Trophoblast cell (in vitro differentiated cells and primary cell): ENCODE data around the gene CRISPLD2.
A peak's percentile ranks its signal among the peaks of the same experiment; 100 is the strongest.

Source experiments
- DNase-seq, 2 donors: peaks; one replicate each; pipeline ENCODE4 v3.0.0-alpha.2; 2016
- H2AFZ ChIP-seq: 2 replicates; pipeline ENCODE4 v1.6.1; 2013; ENCODE audit warnings: low read length, moderate library complexity, mild to moderate bottlenecking; ENCODE audit not compliant: insufficient read depth, poor library complexity
- H2AK5ac ChIP-seq: 2 replicates; pipeline ENCODE4 v1.6.1; 2013; ENCODE audit warnings: mild to moderate bottlenecking, low read length
- H2BK120ac ChIP-seq: 2 replicates; pipeline ENCODE4 v1.6.1; 2013; ENCODE audit warnings: low read length, mild to moderate bottlenecking, moderate library complexity; ENCODE audit not compliant: insufficient read depth, poor library complexity
- H2BK12ac ChIP-seq: 2 replicates; pipeline ENCODE4 v1.6.1; 2013; ENCODE audit warnings: mild to moderate bottlenecking, low read length, moderate library complexity
- H2BK5ac ChIP-seq: 2 replicates; pipeline ENCODE4 v1.6.1; 2013; ENCODE audit warnings: low read length, low read depth, moderate library complexity, mild to moderate bottlenecking; ENCODE audit not compliant: poor library complexity
- H3K14ac ChIP-seq: 2 replicates; pipeline ENCODE4 v1.6.1; 2013; ENCODE audit warnings: mild to moderate bottlenecking, low read length
- H3K18ac ChIP-seq: 2 replicates; pipeline ENCODE4 v1.6.1; 2013; ENCODE audit warnings: mild to moderate bottlenecking, low read length
- H3K23ac ChIP-seq: 2 replicates; pipeline ENCODE4 v1.6.1; 2013; ENCODE audit warnings: low read length
- H3K27ac ChIP-seq: 2 replicates; pipeline ENCODE4 v1.5.1; 2013; ENCODE audit warnings: low read depth, mild to moderate bottlenecking, inconsistent platforms, low read length, moderate library complexity
- H3K27me3 ChIP-seq: 2 replicates; pipeline ENCODE4 v1.6.1; 2013; ENCODE audit warnings: inconsistent platforms, mild to moderate bottlenecking, low read length, moderate library complexity; ENCODE audit not compliant: insufficient read depth
- H3K36me3 ChIP-seq, 2 experiments: 1 replicate in 1 of 2; 2 replicates in 1 of 2; pipeline ENCODE4 v1.6.1; 2013; ENCODE audit warnings: low read length in 2 of 2, mild to moderate bottlenecking in 2 of 2, moderate library complexity in 1 of 2; ENCODE audit not compliant: insufficient read depth in 2 of 2, control insufficient read depth in 1 of 2
- H3K4ac ChIP-seq: 2 replicates; pipeline ENCODE4 v1.6.1; 2013; ENCODE audit warnings: low read depth, mild to moderate bottlenecking, low read length, moderate library complexity
- H3K4me1 ChIP-seq, 2 experiments: 1 replicate in 1 of 2; 2 replicates in 1 of 2; pipeline ENCODE4 v1.6.1; 2013; ENCODE audit warnings: low read length in 2 of 2, mild to moderate bottlenecking in 2 of 2, moderate library complexity in 1 of 2; ENCODE audit not compliant: insufficient read depth in 2 of 2, control insufficient read depth in 1 of 2
- H3K4me2 ChIP-seq: 2 replicates; pipeline ENCODE4 v1.6.1; 2013; ENCODE audit warnings: inconsistent platforms, mild to moderate bottlenecking, low read length, moderate library complexity
- H3K4me3 ChIP-seq: 2 replicates; pipeline ENCODE4 v1.5.1; 2013; ENCODE audit warnings: mild to moderate bottlenecking, low read depth, low read length, inconsistent platforms
- H3K79me1 ChIP-seq: one replicate; pipeline ENCODE4 v1.6.1; 2013; ENCODE audit warnings: low read length
- H3K79me2 ChIP-seq: 2 replicates; pipeline ENCODE4 v1.6.1; 2013; ENCODE audit warnings: low read length, mild to moderate bottlenecking; ENCODE audit not compliant: control insufficient read depth, insufficient read depth, poor library complexity
- H3K9ac ChIP-seq: 2 replicates; pipeline ENCODE4 v1.6.1; 2013; ENCODE audit warnings: mild to moderate bottlenecking, low read length
- H3K9me3 ChIP-seq: 2 replicates; pipeline ENCODE4 v1.6.1; 2013; ENCODE audit warnings: low read depth, mild to moderate bottlenecking, control low read depth, inconsistent platforms, low read length; ENCODE audit not compliant: insufficient read depth
- H4K12ac ChIP-seq: 2 replicates; pipeline ENCODE4 v1.6.1; 2013; ENCODE audit warnings: low read depth, mild to moderate bottlenecking, low read length, moderate library complexity
- H4K8ac ChIP-seq: 2 replicates; pipeline ENCODE4 v1.6.1; 2013; ENCODE audit warnings: low read depth, mild to moderate bottlenecking, low read length, moderate library complexity
- H4K91ac ChIP-seq: one replicate; pipeline ENCODE4 v1.6.1; 2013; ENCODE audit warnings: low read depth, mild to moderate bottlenecking, low read length, moderate library complexity
- WGBS: extraction: QIAGEN DNeasy Blood & Tissue Kit; methylation state at CpG from one replicate; pipeline ENCODE4 v1.1.7; 2013; ENCODE audit warnings: missing lambda C conversion rate; ENCODE audit not compliant: insufficient read length, insufficient coverage; ENCODE audit errors: extremely low coverage; 5-methylcytosine and 5-hydroxymethylcytosine counted together

The CRISPLD2 gene

DNA sequence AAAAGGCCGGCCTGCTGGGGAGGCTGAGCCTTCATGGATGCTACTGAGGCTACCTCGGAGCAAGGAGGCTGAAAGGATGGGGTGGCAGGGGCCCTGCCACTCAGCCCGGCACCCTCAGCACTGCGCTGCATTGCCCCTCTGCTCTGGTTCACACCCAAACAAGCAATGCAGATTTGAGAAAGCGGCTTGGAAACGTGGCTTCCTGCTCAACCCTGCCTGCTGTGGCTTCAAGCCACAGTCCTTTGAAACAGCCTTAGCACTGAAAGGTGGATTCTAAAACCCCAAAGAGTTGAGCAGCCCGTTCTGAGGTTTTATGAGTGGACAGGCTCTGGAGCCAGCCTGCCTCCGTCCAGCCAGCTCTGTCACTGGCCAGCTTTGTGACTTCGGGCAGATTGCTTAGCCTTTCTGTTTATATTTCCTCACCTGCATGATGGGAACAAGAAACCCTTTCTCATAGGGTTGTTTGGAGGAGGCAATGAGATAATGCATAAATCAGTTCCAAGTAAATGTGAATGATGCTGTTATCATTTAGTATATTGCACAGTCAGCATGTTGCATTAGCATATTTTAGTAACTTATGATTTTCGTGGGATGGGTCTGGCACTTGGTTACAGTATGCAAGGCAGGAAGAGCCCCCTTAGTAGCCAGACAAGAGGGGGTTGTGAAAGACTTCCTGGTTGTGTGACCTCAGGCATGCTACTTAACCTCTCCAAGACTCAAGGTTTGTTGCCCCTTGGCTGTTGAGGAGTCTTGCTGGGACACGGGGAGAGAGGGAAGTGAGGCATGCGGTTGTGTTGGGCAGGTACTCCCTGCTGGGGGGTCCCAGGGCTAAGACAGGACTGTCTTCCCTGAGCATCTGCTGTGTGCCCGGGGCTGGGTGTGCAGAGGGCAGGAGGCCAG, 23.6 kb downstream of the CRISPLD2 start:
- Histone ChIP-seq H2BK120ac (peak overlapping the region; percentile 5), H3K27ac (no peak overlapping the region), H3K14ac (peak overlapping the region; percentile 20), H3K27me3 (no peaks in the 10 kb centered on the region), H4K12ac (no peak overlapping the region), H4K8ac (no peak overlapping the region), H3K4me2 (no peak overlapping the region), H3K4me1 (peaks cover 25 to 30% of the 10 kb centered on the region in 2 experiments), H4K91ac (peak overlapping the region; percentile 53), H3K79me2 (peaks cover 5% of the 10 kb centered on the region), H2BK5ac (no peak overlapping the region), H3K9me3 (no peaks in the 10 kb centered on the region), H3K4me3 (no peak overlapping the region), H3K4ac (no peak overlapping the region), H3K36me3 (peaks cover 69 to 73% of the 10 kb centered on the region in 2 experiments), H3K9ac (no peak overlapping the region), H2AFZ (no peak overlapping the region), H3K23ac (no peak overlapping the region), H2AK5ac (no peak overlapping the region), H3K18ac (peak overlapping the region; percentile 44), H2BK12ac (peak overlapping the region; percentile 38), H3K79me1 (peaks cover 12% of the 10 kb centered on the region)
- no CpG with 5 or more reads among the region's 13 CpGs for WGBS
- DNase-seq: no peak

- Histone ChIP-seq H2AK5ac (no peak overlapping the region), H3K4ac (no peak overlapping the region), H3K4me1 (peaks cover 22 to 25% of the 10 kb centered on the region in 2 experiments), H3K79me2 (peaks cover 5% of the 10 kb centered on the region), H3K27ac (no peak overlapping the region), H3K27me3 (no peaks in the 10 kb centered on the region), H2BK12ac (no peak overlapping the region), H4K91ac (no peak overlapping the region), H3K9ac (no peak overlapping the region), H3K4me2 (no peak overlapping the region), H3K23ac (no peak overlapping the region), H4K8ac (no peak overlapping the region), H3K18ac (peak overlapping the region; percentile 16), H3K36me3 (peaks cover 68 to 73% of the 10 kb centered on the region in 2 experiments), H2AFZ (no peak overlapping the region), H3K9me3 (no peaks in the 10 kb centered on the region), H2BK120ac (peak overlapping the region; percentile 5), H3K79me1 (peaks cover 12% of the 10 kb centered on the region), H3K4me3 (no peak overlapping the region), H4K12ac (no peak overlapping the region), H3K14ac (no peak overlapping the region), H2BK5ac (no peak overlapping the region)
- no peak for DNase-seq
- no CpG with 5 or more reads among the region's 5 CpGs for WGBS
Observed at GRCh38 chr16:84844049-84844350, 24.2 kb downstream of the CRISPLD2 start.

DNA sequence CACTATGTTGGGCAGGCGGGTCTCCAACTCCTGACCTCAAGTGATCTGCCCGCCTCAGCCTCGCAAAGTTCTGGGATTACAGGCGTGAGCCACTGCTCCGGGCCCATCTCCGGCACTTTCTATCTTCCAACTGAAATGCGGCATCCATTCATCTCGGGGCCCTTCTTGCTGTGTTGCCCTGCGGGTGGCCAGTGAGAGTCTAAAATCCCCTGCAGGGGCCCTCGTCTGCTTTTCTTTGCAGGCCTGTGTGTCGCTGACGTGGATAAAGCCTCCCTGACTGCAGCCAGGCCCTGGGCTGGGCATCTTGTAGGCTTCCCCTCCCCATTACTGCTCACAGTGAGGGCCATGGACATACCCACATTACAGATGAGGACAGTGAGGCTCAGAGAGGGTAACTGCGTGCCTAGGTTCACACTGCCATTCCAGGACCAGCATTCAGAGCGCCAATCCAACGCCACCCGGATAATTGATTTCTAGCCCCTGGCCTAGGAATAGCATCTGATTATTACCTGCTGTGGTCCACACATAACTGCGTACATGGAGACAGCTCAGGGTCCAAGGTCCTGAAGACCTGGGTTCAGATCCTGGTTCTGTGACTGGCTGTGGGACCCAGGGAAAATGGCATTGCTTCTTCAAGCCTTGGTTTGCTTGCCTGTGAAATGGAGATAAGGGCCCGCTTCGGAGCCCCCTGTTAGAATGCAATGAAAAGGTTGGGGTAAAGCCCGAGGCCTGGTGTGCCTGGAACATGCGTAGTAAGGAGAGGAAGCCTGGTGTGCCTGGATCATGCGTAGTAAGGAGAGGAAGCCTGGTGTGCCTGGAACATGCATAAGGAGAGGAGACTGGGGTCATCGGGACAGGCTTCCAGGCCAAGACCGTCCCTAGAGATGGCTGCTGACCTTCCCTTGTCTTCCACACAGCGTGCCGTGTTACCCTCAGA, 25.0 kb downstream of the CRISPLD2 start:
- Histone ChIP-seq H3K4ac (no peak overlapping the region), H2AFZ (no peak overlapping the region), H3K9ac (no peak overlapping the region), H3K4me3 (no peak overlapping the region), H2BK5ac (no peak overlapping the region), H3K14ac (no peak overlapping the region), H3K36me3 (peaks cover 67 to 69% of the 10 kb centered on the region in 2 experiments), H3K79me1 (peaks cover 12% of the 10 kb centered on the region), H3K79me2 (peaks cover 5% of the 10 kb centered on the region), H3K27me3 (no peaks in the 10 kb centered on the region), H2BK12ac (no peak overlapping the region), H3K9me3 (no peaks in the 10 kb centered on the region), H2BK120ac (no peak overlapping the region), H3K23ac (no peak overlapping the region), H3K4me1 (peaks cover 22 to 23% of the 10 kb centered on the region in 2 experiments), H3K18ac (no peak overlapping the region), H4K12ac (no peak overlapping the region), H4K91ac (no peak overlapping the region), H3K4me2 (no peak overlapping the region), H2AK5ac (no peak overlapping the region), H3K27ac (no peak overlapping the region), H4K8ac (no peak overlapping the region)
- WGBS: no CpG with 5 or more reads among the region's 26 CpGs
- DNase-seq: no peak

DNA sequence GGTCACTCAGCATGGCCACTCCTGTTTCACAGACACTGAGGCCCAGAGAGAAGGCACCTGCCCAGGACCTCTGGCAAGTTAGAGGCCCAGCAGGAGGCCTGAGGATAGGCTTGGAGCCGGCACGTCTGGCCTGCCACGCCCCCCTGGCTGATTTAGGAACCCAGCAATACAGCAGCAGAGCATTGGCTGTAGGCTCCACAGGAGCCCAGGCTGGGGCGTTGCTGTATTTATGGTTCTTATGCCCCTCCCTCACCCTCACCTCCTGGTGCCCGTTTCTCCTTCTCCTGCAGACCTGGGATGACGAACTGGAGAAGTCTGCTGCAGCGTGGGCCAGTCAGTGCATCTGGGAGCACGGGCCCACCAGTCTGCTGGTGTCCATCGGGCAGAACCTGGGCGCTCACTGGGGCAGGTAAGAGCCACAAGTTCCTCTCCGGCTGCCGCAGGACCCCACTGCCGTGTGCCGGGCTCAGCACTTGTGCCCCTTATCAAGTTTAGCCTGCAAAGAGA, 25.8 kb downstream of the CRISPLD2 start:
- H3K79me2 ChIP-seq: peaks cover 5% of the 10 kb centered on the region
- H3K23ac ChIP-seq: no peak overlapping the region
- H3K36me3 ChIP-seq: peaks cover 64 to 69% of the 10 kb centered on the region in 2 experiments
- peaks cover 19 to 22% of the 10 kb centered on the region in 2 experiments for H3K4me1 ChIP-seq
- no peak overlapping the region for H4K12ac ChIP-seq
- no peak overlapping the region for H3K14ac ChIP-seq
- H2AK5ac ChIP-seq: no peak overlapping the region
- no peak overlapping the region for H3K9ac ChIP-seq
- DNase-seq: no peak
- H2BK12ac ChIP-seq: no peak overlapping the region
- H3K27ac ChIP-seq: no peak overlapping the region
- WGBS: no CpG with 5 or more reads among the region's 14 CpGs
- H3K4ac ChIP-seq: no peak overlapping the region
- H3K9me3 ChIP-seq: no peaks in the 10 kb centered on the region
- no peak overlapping the region for H3K18ac ChIP-seq
- H2BK120ac ChIP-seq: no peak overlapping the region
- no peak overlapping the region for H4K8ac ChIP-seq
- no peak overlapping the region for H3K4me2 ChIP-seq
- peaks cover 12% of the 10 kb centered on the region for H3K79me1 ChIP-seq
- H4K91ac ChIP-seq: no peak overlapping the region
- no peak overlapping the region for H3K4me3 ChIP-seq
- no peak overlapping the region for H2AFZ ChIP-seq
- H3K27me3 ChIP-seq: no peaks in the 10 kb centered on the region
- H2BK5ac ChIP-seq: no peak overlapping the region
